Kidney (tissue), 14 donors: ENCODE data around the gene HNRNPDL. TPM values are rescaled to one million over a fixed set of nuclear protein-coding genes. Genes with fewer than 3 reads are reported as not detected.

Experiments
- DNase-seq, 5 donors: peaks; one replicate each; pipeline ENCODE4 v3.0.0-alpha.2; 2013 to 2020
- FAIRE-seq: peaks from 2 replicates; lab custom pipeline; 2012; peaks lifted over from hg19 to GRCh38; lab: Jason Lieb, UNC
- H3K27ac ChIP-seq, 2 donors: one replicate each; pipeline ENCODE4 v1.7.0; 2013; ENCODE audit warnings: low read depth in 2 of 2, low read length in 2 of 2, inconsistent platforms in 1 of 2
- H3K27me3 ChIP-seq: one replicate; pipeline ENCODE4 v1.7.1; 2013; ENCODE audit warnings: low read length, inconsistent platforms; ENCODE audit not compliant: control insufficient read depth, insufficient read depth
- H3K36me3 ChIP-seq, 3 donors: one replicate each; pipeline versions ENCODE4 v1.7.0 to v1.7.1; 2013; ENCODE audit warnings: low read length in 3 of 3, control low read depth in 1 of 3, inconsistent platforms in 1 of 3; ENCODE audit not compliant: insufficient read depth in 3 of 3, control insufficient read depth in 2 of 3
- H3K4me1 ChIP-seq, 3 donors: one replicate each; pipeline versions ENCODE4 v1.7.0 to v1.7.1; 2013; ENCODE audit warnings: low read length in 3 of 3, inconsistent platforms in 1 of 3, low read depth in 1 of 3; ENCODE audit not compliant: control insufficient read depth in 2 of 3, insufficient read depth in 2 of 3
- H3K4me3 ChIP-seq, 3 donors: one replicate each; pipeline versions ENCODE4 v1.7.0 to v1.8.1; 2013; ENCODE audit warnings: low read length in 3 of 3, control low read depth in 1 of 3, inconsistent platforms in 1 of 3
- H3K9ac ChIP-seq, 3 donors: one replicate each; pipeline versions ENCODE4 v1.7.0 to v1.7.1; 2013; ENCODE audit warnings: low read length in 3 of 3, control low read depth in 1 of 3, inconsistent platforms in 1 of 3
- H3K9me3 ChIP-seq, 3 donors: one replicate each; pipeline versions ENCODE4 v1.7.0 to v1.7.1; 2013; ENCODE audit warnings: low read length in 3 of 3, control low read depth in 1 of 3, inconsistent platforms in 1 of 3; ENCODE audit not compliant: control insufficient read depth in 2 of 3, insufficient read depth in 1 of 3
- intact Hi-C: fragments of 100-400 bp; cut with DNase I; formaldehyde crosslinking; loops from one replicate; pipeline ENCODE4 v1.11.1; 2022
- polyA plus RNA-seq: library from polyadenylated mRNA; stranded (reverse); fragments of 350-450 nt; fragmentation: Illumina TruSeq; extraction: RNeasy Lipid Tissue Mini Kit (QIAGEN cat#74804); gene quantifications from one replicate; pipeline ENCODE4 v1.2.3, GENCODE V29; 2014; ENCODE audit warnings: low read depth, low replicate concordance; ENCODE audit not compliant: insufficient read depth
- total RNA-seq: library from RNA; stranded (reverse); fragmentation: NEBNext Ultra II Directional; extraction: Animal tissue kit (Norgen Biotek cat#: 25700); gene quantifications from one replicate; pipeline ENCODE4 v1.2.1, GENCODE V29; 2021
- TF ChIP-seq, protein P1 (sequence below): IDR thresholded peaks from 3 replicates; pipeline ENCODE4 v1.5.1; 2012; ENCODE audit warnings: mild to moderate bottlenecking, moderate library complexity, borderline replicate concordance; ENCODE audit not compliant: insufficient read depth; ENCODE audit errors: extremely low read depth
- donor health status: control.
- donor health status: control.
- donor health status: control.
- donor health status: control.
- donor health status: control.
- donor health status: DM: yes; HTN: yes; CAD: no.
- donor health status: Normal renal cell carcinoma (clear cell type).

Gene HNRNPDL
- total and polyA plus RNA-seq, 2 donors from 2014 or later = 135 to 263 TPM

DNA sequence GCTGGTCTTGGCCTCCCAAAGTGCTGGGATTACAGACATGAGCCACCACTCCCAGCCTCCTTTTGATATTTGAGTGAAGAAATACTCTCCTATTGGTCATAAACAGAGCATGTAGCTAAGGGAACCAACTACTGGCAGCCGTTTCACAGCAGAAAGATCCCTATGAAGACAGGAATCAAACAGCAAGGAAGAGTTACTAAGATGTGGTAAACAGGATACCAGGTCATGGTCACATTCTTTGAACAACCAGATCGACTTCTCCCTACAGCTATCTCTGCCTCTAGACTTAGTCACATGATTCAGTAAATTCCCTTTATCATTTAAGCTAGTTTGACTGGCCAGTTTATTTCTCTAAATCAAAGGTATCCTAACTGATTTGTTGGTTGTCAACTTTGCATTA is 47.5 kb downstream of the HNRNPDL start:
- TF ChIP-seq, protein P1, sequence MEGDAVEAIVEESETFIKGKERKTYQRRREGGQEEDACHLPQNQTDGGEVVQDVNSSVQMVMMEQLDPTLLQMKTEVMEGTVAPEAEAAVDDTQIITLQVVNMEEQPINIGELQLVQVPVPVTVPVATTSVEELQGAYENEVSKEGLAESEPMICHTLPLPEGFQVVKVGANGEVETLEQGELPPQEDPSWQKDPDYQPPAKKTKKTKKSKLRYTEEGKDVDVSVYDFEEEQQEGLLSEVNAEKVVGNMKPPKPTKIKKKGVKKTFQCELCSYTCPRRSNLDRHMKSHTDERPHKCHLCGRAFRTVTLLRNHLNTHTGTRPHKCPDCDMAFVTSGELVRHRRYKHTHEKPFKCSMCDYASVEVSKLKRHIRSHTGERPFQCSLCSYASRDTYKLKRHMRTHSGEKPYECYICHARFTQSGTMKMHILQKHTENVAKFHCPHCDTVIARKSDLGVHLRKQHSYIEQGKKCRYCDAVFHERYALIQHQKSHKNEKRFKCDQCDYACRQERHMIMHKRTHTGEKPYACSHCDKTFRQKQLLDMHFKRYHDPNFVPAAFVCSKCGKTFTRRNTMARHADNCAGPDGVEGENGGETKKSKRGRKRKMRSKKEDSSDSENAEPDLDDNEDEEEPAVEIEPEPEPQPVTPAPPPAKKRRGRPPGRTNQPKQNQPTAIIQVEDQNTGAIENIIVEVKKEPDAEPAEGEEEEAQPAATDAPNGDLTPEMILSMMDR = no peak
- Histone ChIP-seq H3K27me3 (no peaks in the 10 kb centered on the region), H3K4me3 (no peak overlapping the region), H3K9me3 (no peaks in the 10 kb centered on the region), H3K4me1 (no peaks in the 10 kb centered on the region), H3K36me3 (no peaks in the 10 kb centered on the region), H3K27ac (no peak overlapping the region), H3K9ac (no peak overlapping the region)
- DNase-seq = no peak
- FAIRE-seq = no peak
- intact Hi-C loops = no loop called here

DNA sequence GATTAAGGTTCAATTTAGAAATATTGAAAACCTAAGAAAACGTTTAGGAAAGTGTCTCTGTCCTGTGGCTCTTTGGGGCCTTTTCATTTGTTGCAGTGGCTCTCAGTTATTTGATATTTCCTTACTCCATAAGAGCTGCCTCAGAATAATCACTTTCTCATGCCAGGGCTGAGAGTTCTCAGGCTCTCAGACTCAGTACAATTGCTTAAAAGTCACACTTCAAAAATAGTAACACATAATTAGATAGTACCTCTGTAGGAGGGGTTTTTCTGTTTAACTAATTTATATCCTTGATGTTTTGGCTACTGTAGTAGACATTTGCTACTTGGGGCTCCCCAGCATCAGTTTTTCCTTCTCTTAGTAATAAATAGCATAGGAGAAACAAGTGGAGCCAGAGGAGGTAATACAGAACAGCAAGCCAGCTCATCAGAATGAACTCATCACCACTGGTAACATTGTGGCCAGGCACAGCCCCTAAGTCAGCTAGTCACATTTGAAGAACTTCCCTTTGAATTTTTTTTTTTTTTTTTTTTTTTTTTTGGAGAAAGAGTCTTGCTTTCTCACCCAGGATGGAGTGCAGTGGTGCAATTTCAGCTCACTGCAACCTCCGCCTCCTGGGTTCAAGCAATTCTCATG is 48.5 kb downstream of the HNRNPDL start:
- no peaks in the 10 kb centered on the region for H3K9me3 ChIP-seq
- DNase-seq (no peak), FAIRE-seq (no peak)
- intact Hi-C loops = no loop called here
- H3K27me3 ChIP-seq = no peaks in the 10 kb centered on the region
- no peaks in the 10 kb centered on the region for H3K4me1 ChIP-seq
- H3K36me3 ChIP-seq = no peaks in the 10 kb centered on the region
- H3K9ac ChIP-seq = no peak overlapping the region
- H3K27ac ChIP-seq = no peak overlapping the region
- H3K4me3 ChIP-seq = no peak overlapping the region
- TF ChIP-seq, protein P1 = no peak

DNA sequence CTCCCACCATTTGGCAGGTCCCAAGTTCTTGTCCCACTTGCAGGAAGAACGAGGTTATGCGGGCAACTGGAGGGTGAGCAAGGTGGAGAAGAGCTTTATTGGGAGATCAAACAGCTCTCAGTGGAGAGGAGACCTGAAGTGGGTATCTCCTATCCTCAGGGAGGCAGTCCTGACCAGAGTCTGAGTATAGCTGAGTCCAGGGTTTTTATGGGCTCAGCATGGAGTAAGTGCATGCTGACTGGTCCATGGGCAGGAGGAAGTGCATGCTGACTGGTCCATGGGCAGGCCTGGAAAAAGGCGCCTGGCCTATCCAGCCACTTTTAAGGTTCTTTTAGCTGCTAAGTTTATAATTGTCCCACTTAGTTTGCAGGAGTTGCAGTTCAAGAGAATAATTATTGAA is 49.0 kb downstream of the HNRNPDL start:
- FAIRE-seq (no peak), DNase-seq (no peak)
- Histone ChIP-seq H3K27me3 (no peaks in the 10 kb centered on the region), H3K27ac (no peak overlapping the region), H3K9ac (no peak overlapping the region), H3K36me3 (no peaks in the 10 kb centered on the region), H3K4me1 (no peaks in the 10 kb centered on the region), H3K4me3 (no peak overlapping the region), H3K9me3 (no peaks in the 10 kb centered on the region)
- TF ChIP-seq, protein P1 = no peak
- intact Hi-C loops = no loop called here

DNA sequence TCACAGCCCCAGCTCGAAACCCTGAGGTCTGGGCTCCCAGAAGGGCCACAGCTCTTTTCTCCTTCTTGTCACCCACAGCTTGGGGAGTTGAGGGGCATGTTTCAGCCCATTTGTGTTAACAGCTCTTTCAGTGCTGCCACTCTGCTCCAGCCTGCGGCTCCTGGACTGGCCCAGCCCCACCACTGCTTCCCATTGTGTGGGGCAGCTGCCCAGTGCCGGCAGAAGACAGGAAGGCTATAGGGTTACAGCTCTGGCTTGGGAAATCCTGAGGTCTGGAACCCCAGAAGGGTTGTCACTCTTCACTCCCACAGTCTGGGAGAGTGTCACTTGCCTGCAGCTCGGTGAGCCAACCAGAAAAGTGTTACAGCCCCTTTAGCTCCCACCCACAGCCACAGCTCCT is 49.4 kb downstream of the HNRNPDL start:
- no peaks in the 10 kb centered on the region for H3K9me3 ChIP-seq
- FAIRE-seq (no peak), DNase-seq (no peak)
- H3K27ac ChIP-seq = no peak overlapping the region
- H3K36me3 ChIP-seq = no peaks in the 10 kb centered on the region
- TF ChIP-seq, protein P1 = no peak
- no peaks in the 10 kb centered on the region for H3K27me3 ChIP-seq
- intact Hi-C loops = no loop called here
- no peak overlapping the region for H3K9ac ChIP-seq
- no peak overlapping the region for H3K4me3 ChIP-seq
- H3K4me1 ChIP-seq = peaks cover 0 to 2% (median 0%) of the 10 kb centered on the region in 3 donors
